GM19043 (cell line): ENCODE data around the gene LAMA4.
A peak's percentile ranks its signal among the peaks of the same experiment; 100 is the strongest.

ENCODE experiments used
- ATAC-seq: cut with Tn5 transposase; IDR thresholded peaks from one replicate; pipeline ENCODE4 v1.9.1; 2021; ENCODE audit warnings: low read depth; ENCODE audit not compliant: unreplicated experiment

The LAMA4 gene

GRCh38 chr6:112253841-112254816, at the start of gene LAMA4:
TSS of gene LAMA4 (minus strand) at chr6:112254567. CDS start at chr6:112254150, 417 bp downstream.
- no peak for ATAC-seq

GRCh38 chr6:112302142-112302705, 47.9 kb upstream of the LAMA4 start:
- ATAC-seq = no peak

- no peak for ATAC-seq
These were observed 46.5 kb upstream of the LAMA4 start for GRCh38 chr6:112300896-112301295.

- ATAC-seq = no peak
These were observed 44.5 kb upstream of the LAMA4 start for GRCh38 chr6:112298816-112299281.

- no peak for ATAC-seq
These were observed 43.8 kb upstream of the LAMA4 start for GRCh38 chr6:112298021-112298745.

GRCh38 chr6:112296694-112297093, 42.3 kb upstream of the LAMA4 start:
- ATAC-seq = no peak

GRCh38 chr6:112296122-112296521, 41.8 kb upstream of the LAMA4 start:
- peak; percentile 61 for ATAC-seq

- ATAC-seq = no peak
These were observed 36.9 kb upstream of the LAMA4 start for GRCh38 chr6:112291161-112291762.

- no peak for ATAC-seq
These were observed 34.7 kb upstream of the LAMA4 start for GRCh38 chr6:112289038-112289566.

- ATAC-seq = no peak
These were observed 34.1 kb upstream of the LAMA4 start for GRCh38 chr6:112288475-112288874.

GRCh38 chr6:112287577-112288225, 33.3 kb upstream of the LAMA4 start:
- no peak for ATAC-seq

- ATAC-seq = no peak
These were observed 32.3 kb upstream of the LAMA4 start for GRCh38 chr6:112286500-112287144.

- peak; percentile 53 for ATAC-seq
These were observed 31.6 kb upstream of the LAMA4 start for GRCh38 chr6:112286010-112286409.

- ATAC-seq = no peak
These were observed 30.2 kb upstream of the LAMA4 start for GRCh38 chr6:112284603-112285002.

- ATAC-seq = no peak
These were observed 29.3 kb upstream of the LAMA4 start for GRCh38 chr6:112283621-112284020.

GRCh38 chr6:112281821-112282615, 27.7 kb upstream of the LAMA4 start:
- no peak for ATAC-seq

- ATAC-seq = no peak
These were observed 24.9 kb upstream of the LAMA4 start for GRCh38 chr6:112279031-112279935.

- no peak for ATAC-seq
These were observed 21.0 kb upstream of the LAMA4 start for GRCh38 chr6:112275365-112275764.
